Naive thymus-derived CD8-positive, alpha-beta T cell (primary cell): Measurements from ENCODE around the gene NRARP. TPM values are rescaled to one million over a fixed set of nuclear protein-coding genes. Genes with fewer than 3 reads are reported as not detected.

Experiments used
- ATAC-seq, 2 donors: fragments of 150-1000 bp; cut with Tn5 transposase in 1 of 2; sonication (Bioruptor Pico), chemical (Tn5 transposase) in 1 of 2; 1 replicate in 1 of 2; 2 replicates in 1 of 2; pipeline ENCODE4 v1.10.0; 2021; ENCODE audit warnings: mild to moderate bottlenecking in 2 of 2, moderate library complexity in 2 of 2
- POLR2A ChIA-PET: fragments of 350-600 bp; sonication (Branson Sonifier 250); formaldehyde crosslinking; loops from one replicate; lab custom pipeline; 2021; ENCODE audit warnings: antibody characterized with exemption; lab: Charles Lee
- DNase-seq, 10 donors: peaks; one replicate each; pipeline versions ENCODE4 v3.0.0 to v3.0.0-alpha.2; 2020 to 2022
- H3K27ac Mint-ChIP-seq, 10 donors: one replicate each; pipeline ENCODE4 v1.8.0; 2020 to 2022; ENCODE audit warnings: mild to moderate bottlenecking in 10 of 10, mixed read lengths in 10 of 10, moderate library complexity in 4 of 10, inconsistent platforms in 1 of 10
- H3K27me3 Mint-ChIP-seq, 5 donors: one replicate each; pipeline ENCODE4 v1.8.0; 2021 to 2022; ENCODE audit warnings: mixed read lengths in 5 of 5
- H3K36me3 Mint-ChIP-seq, 3 donors: one replicate each; pipeline ENCODE4 v1.8.0; 2020 to 2022; ENCODE audit warnings: mixed read lengths in 3 of 3, mild to moderate bottlenecking in 2 of 3, inconsistent platforms in 1 of 3
- H3K4me1 Mint-ChIP-seq, 4 donors: one replicate each; pipeline ENCODE4 v1.8.0; 2021 to 2022; ENCODE audit warnings: mixed read lengths in 4 of 4
- H3K4me3 Mint-ChIP-seq, 10 donors: one replicate each; pipeline ENCODE4 v1.8.0; 2020 to 2022; ENCODE audit warnings: mild to moderate bottlenecking in 10 of 10, mixed read lengths in 10 of 10, moderate library complexity in 6 of 10, inconsistent platforms in 1 of 10
- H3K9me3 Mint-ChIP-seq, 9 donors: one replicate each; pipeline ENCODE4 v1.8.0; 2020 to 2022; ENCODE audit warnings: mixed read lengths in 9 of 9, mild to moderate bottlenecking in 3 of 9, inconsistent platforms in 1 of 9, moderate library complexity in 1 of 9
- polyA plus RNA-seq, 3 donors: library from polyadenylated mRNA; unstranded; fragments of 300-500 nt; fragmentation: Illumina TruSeq; gene quantifications; one replicate each; pipeline ENCODE4 v1.2.3, GENCODE V29; 2021
- total RNA-seq, 8 experiments: library from RNA in 2 of 8; stranded (reverse) in 2 of 8; gene quantifications; one replicate each; pipeline ENCODE4 v1.2.3 and lab custom pipeline; 2021 to 2026

NRARP gene
- total and polyA plus RNA-seq, 5 experiments from 2014 or later: 2.4 to 2.5 TPM; not detected in 3

GRCh38 chr9:137293094-137293481, 9.0 kb downstream of the NRARP start:
- H3K27ac Mint-ChIP-seq: no peak overlapping the region
- no peak for DNase-seq
- H3K36me3 Mint-ChIP-seq: peaks cover 0 to 2% (median 0%) of the 10 kb centered on the region in 3 donors
- POLR2A ChIA-PET: interaction anchor here (0.5 to 1.5 kb wide), 4 partner anchors 26 to 259 kb away, joined by 3 to 7 read pairs (median 4); partner anchors contain the start of gene MRPL41
- peaks cover 0 to 4% (median 0%) of the 10 kb centered on the region in 9 donors for H3K9me3 Mint-ChIP-seq
- H3K4me3 Mint-ChIP-seq: peak overlapping the region in 2 of 10 donors; percentile 18 to 26
- H3K27me3 Mint-ChIP-seq: peaks cover 9 to 43% (median 21%) of the 10 kb centered on the region in 5 donors
- ATAC-seq: no peak
- peaks cover 2 to 13% (median 11%) of the 10 kb centered on the region in 4 donors for H3K4me1 Mint-ChIP-seq

- peak overlapping the region in 1 of 10 donors; percentile 44 for H3K27ac Mint-ChIP-seq
- H3K4me3 Mint-ChIP-seq: no peak overlapping the region
- POLR2A ChIA-PET: interaction anchor here (0.7 kb wide), 1 partner anchor 250 kb away, joined by 7 read pairs; no protein-coding TSS in a partner anchor
- H3K9me3 Mint-ChIP-seq: peaks cover 0 to 5% (median 0%) of the 10 kb centered on the region in 9 donors
- peaks cover 0 to 15% (median 3%) of the 10 kb centered on the region in 4 donors for H3K4me1 Mint-ChIP-seq
- peaks cover 1 to 40% (median 5%) of the 10 kb centered on the region in 5 donors for H3K27me3 Mint-ChIP-seq
- peak in 1 of 10 donors; percentile 4 for DNase-seq
- ATAC-seq: peak; percentile 56 to 67
- H3K36me3 Mint-ChIP-seq: no peaks in the 10 kb centered on the region
These were observed 15.1 kb downstream of the NRARP start for GRCh38 chr9:137286975-137287383.

GRCh38 chr9:137281345-137282116, 20.5 kb downstream of the NRARP start:
- POLR2A ChIA-PET: no interaction called here
- Mint-ChIP-seq H3K4me3 (no peak overlapping the region), H3K4me1 (peaks cover 7 to 16% (median 11%) of the 10 kb centered on the region in 4 donors), H3K27ac (peak overlapping the region in 1 of 10 donors; percentile 49), H3K27me3 (peaks cover 1 to 44% (median 6%) of the 10 kb centered on the region in 5 donors), H3K9me3 (peaks cover 0 to 5% (median 0%) of the 10 kb centered on the region in 9 donors), H3K36me3 (peaks cover 0 to 2% (median 0%) of the 10 kb centered on the region in 3 donors)
- DNase-seq: no peak
- no peak for ATAC-seq

- H3K4me1 Mint-ChIP-seq: peaks cover 8 to 19% (median 13%) of the 10 kb centered on the region in 4 donors
- H3K36me3 Mint-ChIP-seq: peaks cover 0 to 2% (median 0%) of the 10 kb centered on the region in 3 donors
- no peak overlapping the region for H3K4me3 Mint-ChIP-seq
- DNase-seq (no peak), ATAC-seq (no peak)
- peaks cover 3 to 44% (median 8%) of the 10 kb centered on the region in 5 donors for H3K27me3 Mint-ChIP-seq
- POLR2A ChIA-PET: interaction anchor here (0.6 to 1.5 kb wide), 2 partner anchors 44 to 346 kb away, joined by 4 to 5 read pairs; no protein-coding TSS in a partner anchor
- H3K9me3 Mint-ChIP-seq: peaks cover 0 to 5% (median 0%) of the 10 kb centered on the region in 9 donors
- no peak overlapping the region for H3K27ac Mint-ChIP-seq
These were observed 21.4 kb downstream of the NRARP start for GRCh38 chr9:137280474-137281344.

- no peak for DNase-seq
- no peak overlapping the region for H3K27ac Mint-ChIP-seq
- no peaks in the 10 kb centered on the region for H3K9me3 Mint-ChIP-seq
- ATAC-seq: no peak
- peaks cover 1 to 46% (median 14%) of the 10 kb centered on the region in 5 donors for H3K27me3 Mint-ChIP-seq
- peaks cover 11 to 26% (median 19%) of the 10 kb centered on the region in 4 donors for H3K4me1 Mint-ChIP-seq
- no peak overlapping the region for H3K4me3 Mint-ChIP-seq
- H3K36me3 Mint-ChIP-seq: peaks cover 0 to 6% (median 0%) of the 10 kb centered on the region in 3 donors
- POLR2A ChIA-PET: interaction anchor here (0.6 to 1.5 kb wide), 2 partner anchors 43 to 347 kb away, joined by 4 to 5 read pairs; no protein-coding TSS in a partner anchor
These were observed 22.2 kb downstream of the NRARP start for GRCh38 chr9:137279741-137280473.

GRCh38 chr9:137278721-137279711, 23.1 kb downstream of the NRARP start:
- Mint-ChIP-seq H3K36me3 (peaks cover 0 to 6% (median 0%) of the 10 kb centered on the region in 3 donors), H3K9me3 (no peaks in the 10 kb centered on the region), H3K4me1 (peaks cover 14 to 32% (median 20%) of the 10 kb centered on the region in 4 donors), H3K4me3 (no peak overlapping the region), H3K27ac (no peak overlapping the region), H3K27me3 (peaks cover 1 to 45% (median 14%) of the 10 kb centered on the region in 5 donors)
- DNase-seq (no peak), ATAC-seq (no peak)
- POLR2A ChIA-PET: interaction anchor here (1.5 kb wide), 1 partner anchor 42 kb away, joined by 4 read pairs; no protein-coding TSS in a partner anchor

GRCh38 chr9:137278061-137278701, 23.9 kb downstream of the NRARP start:
- H3K4me1 Mint-ChIP-seq: peaks cover 14 to 32% (median 20%) of the 10 kb centered on the region in 4 donors
- H3K4me3 Mint-ChIP-seq: peak overlapping the region in 6 of 10 donors; percentile 30 to 78 (median 67)
- no peaks in the 10 kb centered on the region for H3K9me3 Mint-ChIP-seq
- ATAC-seq (peak; percentile 20 to 38), DNase-seq (no peak)
- POLR2A ChIA-PET: interaction anchor here (1.3 to 2.5 kb wide), 2 partner anchors 24 to 37 kb away, joined by 3 to 14 read pairs; partner anchors contain the start of gene TUBB4B
- H3K27ac Mint-ChIP-seq: no peak overlapping the region
- peaks cover 1 to 45% (median 14%) of the 10 kb centered on the region in 5 donors for H3K27me3 Mint-ChIP-seq
- peaks cover 0 to 12% (median 0%) of the 10 kb centered on the region in 3 donors for H3K36me3 Mint-ChIP-seq

GRCh38 chr9:137277329-137278041, 24.6 kb downstream of the NRARP start, which contains the start of gene TOR4A:
TOR4A (plus strand) TSS chr9:137277726; CDS start chr9:137278690, 964 bp downstream.
- ATAC-seq (peak; percentile 60), DNase-seq (peak in 1 of 10 donors; percentile 32)
- H3K4me3 Mint-ChIP-seq: peak within 1 kb of the TSS in 9 of 10 donors; percentile 36 to 78 (median 62)
- peak within 1 kb of the TSS in 3 of 10 donors; percentile 14 to 76 (median 49) for H3K27ac Mint-ChIP-seq
- peaks cover 0 to 12% (median 0%) of the 10 kb centered on the region in 3 donors for H3K36me3 Mint-ChIP-seq
- peaks cover under 1 to 40% (median 14%) of the 10 kb centered on the region in 5 donors for H3K27me3 Mint-ChIP-seq
- POLR2A ChIA-PET: interaction anchor here (1.3 to 2.5 kb wide), 2 partner anchors 23 to 36 kb away, joined by 3 to 14 read pairs; partner anchors contain the start of gene TUBB4B
- peaks cover 14 to 27% (median 20%) of the 10 kb centered on the region in 4 donors for H3K4me1 Mint-ChIP-seq
- H3K9me3 Mint-ChIP-seq: no peaks in the 10 kb centered on the region

- H3K27ac Mint-ChIP-seq: peak overlapping the region in 3 of 10 donors; percentile 14 to 76 (median 49)
- H3K4me1 Mint-ChIP-seq: peaks cover 14 to 27% (median 23%) of the 10 kb centered on the region in 4 donors
- H3K9me3 Mint-ChIP-seq: no peaks in the 10 kb centered on the region
- peaks cover 0 to 35% (median 14%) of the 10 kb centered on the region in 5 donors for H3K27me3 Mint-ChIP-seq
- no peak for ATAC-seq
- H3K36me3 Mint-ChIP-seq: peaks cover 0 to 12% (median 0%) of the 10 kb centered on the region in 3 donors
- peak overlapping the region in 9 of 10 donors; percentile 36 to 77 (median 55) for H3K4me3 Mint-ChIP-seq
- DNase-seq: no peak
- POLR2A ChIA-PET: interaction anchor here (1.3 to 2.5 kb wide), 2 partner anchors 23 to 35 kb away, joined by 3 to 14 read pairs; partner anchors contain the start of gene TUBB4B
These were observed 25.4 kb downstream of the NRARP start for GRCh38 chr9:137276473-137277328.
